Body of pancreas (tissue), 4 donors: Measurements from ENCODE around the gene TTC16.

Source experiments
- CTCF ChIP-seq, 7 experiments: fragments of 450-650 bp in 4 of 7; fragments of 200-600 bp in 3 of 7; sonication (generic) in 3 of 7; IDR thresholded peaks; one replicate each; pipeline ENCODE4 v1.5.1; 2016 to 2019; ENCODE audit warnings: antibody characterized with exemption in 7 of 7
- POLR2A ChIP-seq, 3 donors: fragments of 450-650 bp; IDR thresholded peaks; one replicate each; pipeline ENCODE4 v1.6.1; 2016; ENCODE audit warnings: antibody characterized with exemption in 3 of 3, mild to moderate bottlenecking in 2 of 3

GRCh38 chr9:127735530-127736185 is 19.8 kb downstream of the TTC16 start:
- TF ChIP-seq CTCF (IDR thresholded peaks at IDR 0.05): no peak
- no peak for TF ChIP-seq POLR2A (IDR thresholded peaks at IDR 0.05)
